Chondrocyte (in vitro differentiated cells): ENCODE data around the gene NFIA. TPM values are rescaled to one million over a fixed set of nuclear protein-coding genes. Genes with fewer than 3 reads are reported as not detected.

Source experiments
- DNase-seq: peaks from one replicate; pipeline ENCODE4 v3.0.0; 2021; ENCODE audit warnings: mixed read lengths, low spot score
- H3K27ac Mint-ChIP-seq: one replicate; pipeline ENCODE4 v1.8.0; 2021; ENCODE audit warnings: mild to moderate bottlenecking, moderate library complexity, mixed read lengths; ENCODE audit not compliant: unreplicated experiment
- H3K27me3 Mint-ChIP-seq: 2 replicates; pipeline ENCODE4 v1.8.0; 2021; ENCODE audit warnings: low read depth, mixed read lengths
- H3K36me3 Mint-ChIP-seq: 2 replicates; pipeline ENCODE4 v1.8.0; 2021; ENCODE audit warnings: low read depth, mixed read lengths
- H3K4me1 Mint-ChIP-seq: 2 replicates; pipeline ENCODE4 v1.8.0; 2021; ENCODE audit warnings: low read depth, mild to moderate bottlenecking, mixed read lengths
- H3K4me3 Mint-ChIP-seq: one replicate; pipeline ENCODE4 v1.8.0; 2021; ENCODE audit warnings: mild to moderate bottlenecking, moderate library complexity, mixed read lengths; ENCODE audit not compliant: unreplicated experiment
- H3K9me3 Mint-ChIP-seq: 2 replicates; pipeline ENCODE4 v1.8.0; 2021; ENCODE audit warnings: low read depth, mixed read lengths
- total RNA-seq: library from RNA; stranded (reverse); gene quantifications from 3 replicates; pipeline ENCODE4 v1.2.1, GENCODE V29; 2021
- TF ChIP-seq, protein P1 (sequence below): fragments of 200-600 bp; sonication (generic); IDR thresholded peaks from 2 replicates; pipeline ENCODE4 v1.5.0; 2021; ENCODE audit warnings: antibody characterized with exemption, mild to moderate bottlenecking, moderate library complexity

NFIA gene
- total RNA-seq, 1 donor from 2014 or later = 43.0 TPM

DNA sequence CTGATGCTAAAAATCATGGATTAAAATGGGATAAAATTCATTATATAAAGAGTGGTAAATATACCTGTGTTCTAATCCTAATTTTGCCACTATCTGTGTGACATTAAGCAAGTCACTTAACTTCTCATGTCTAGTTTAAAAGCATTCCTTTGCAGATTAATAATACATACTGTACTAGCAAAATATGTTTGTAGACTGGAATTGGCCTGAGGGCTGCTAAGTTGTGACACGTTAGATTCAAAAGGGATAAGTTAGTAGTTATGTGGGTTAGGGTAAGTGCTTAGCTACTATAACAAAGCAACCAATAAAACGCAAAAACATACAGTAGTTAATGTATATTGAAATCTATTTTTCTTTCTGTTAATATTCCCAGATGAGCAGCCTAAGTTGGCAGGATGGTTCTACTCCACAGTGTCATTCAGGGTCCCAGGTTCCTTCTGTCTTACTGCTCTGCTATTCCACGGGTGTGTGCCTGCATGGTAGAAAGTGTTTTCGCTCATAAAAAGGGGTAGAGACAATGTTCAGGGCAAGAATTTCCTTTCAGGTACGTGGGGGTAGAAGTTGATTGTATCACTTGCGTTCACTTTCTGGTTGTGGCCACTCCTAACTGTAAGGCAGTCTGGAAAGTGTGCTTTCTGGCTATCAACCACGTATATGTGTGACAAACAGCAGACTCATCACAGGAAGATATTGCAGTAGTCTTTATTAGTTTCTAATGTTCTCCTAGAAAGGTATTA, 239.8 kb downstream of the NFIA start:
- Mint-ChIP-seq H3K36me3 (no peaks in the 10 kb centered on the region), H3K4me3 (no peak overlapping the region), H3K4me1 (peaks cover 34% of the 10 kb centered on the region), H3K27me3 (no peaks in the 10 kb centered on the region), H3K9me3 (peaks cover 3% of the 10 kb centered on the region), H3K27ac (no peak overlapping the region)
- DNase-seq = no peak
- TF ChIP-seq, protein P1, sequence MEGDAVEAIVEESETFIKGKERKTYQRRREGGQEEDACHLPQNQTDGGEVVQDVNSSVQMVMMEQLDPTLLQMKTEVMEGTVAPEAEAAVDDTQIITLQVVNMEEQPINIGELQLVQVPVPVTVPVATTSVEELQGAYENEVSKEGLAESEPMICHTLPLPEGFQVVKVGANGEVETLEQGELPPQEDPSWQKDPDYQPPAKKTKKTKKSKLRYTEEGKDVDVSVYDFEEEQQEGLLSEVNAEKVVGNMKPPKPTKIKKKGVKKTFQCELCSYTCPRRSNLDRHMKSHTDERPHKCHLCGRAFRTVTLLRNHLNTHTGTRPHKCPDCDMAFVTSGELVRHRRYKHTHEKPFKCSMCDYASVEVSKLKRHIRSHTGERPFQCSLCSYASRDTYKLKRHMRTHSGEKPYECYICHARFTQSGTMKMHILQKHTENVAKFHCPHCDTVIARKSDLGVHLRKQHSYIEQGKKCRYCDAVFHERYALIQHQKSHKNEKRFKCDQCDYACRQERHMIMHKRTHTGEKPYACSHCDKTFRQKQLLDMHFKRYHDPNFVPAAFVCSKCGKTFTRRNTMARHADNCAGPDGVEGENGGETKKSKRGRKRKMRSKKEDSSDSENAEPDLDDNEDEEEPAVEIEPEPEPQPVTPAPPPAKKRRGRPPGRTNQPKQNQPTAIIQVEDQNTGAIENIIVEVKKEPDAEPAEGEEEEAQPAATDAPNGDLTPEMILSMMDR = no peak

GRCh38 chr1:61322769-61323168, 240.4 kb downstream of the NFIA start:
- Mint-ChIP-seq H3K4me1 (peaks cover 33% of the 10 kb centered on the region), H3K36me3 (no peaks in the 10 kb centered on the region), H3K4me3 (no peak overlapping the region), H3K27ac (no peak overlapping the region), H3K27me3 (no peaks in the 10 kb centered on the region), H3K9me3 (peaks cover 3% of the 10 kb centered on the region)
- TF ChIP-seq, protein P1 = no peak
- no peak for DNase-seq

DNA sequence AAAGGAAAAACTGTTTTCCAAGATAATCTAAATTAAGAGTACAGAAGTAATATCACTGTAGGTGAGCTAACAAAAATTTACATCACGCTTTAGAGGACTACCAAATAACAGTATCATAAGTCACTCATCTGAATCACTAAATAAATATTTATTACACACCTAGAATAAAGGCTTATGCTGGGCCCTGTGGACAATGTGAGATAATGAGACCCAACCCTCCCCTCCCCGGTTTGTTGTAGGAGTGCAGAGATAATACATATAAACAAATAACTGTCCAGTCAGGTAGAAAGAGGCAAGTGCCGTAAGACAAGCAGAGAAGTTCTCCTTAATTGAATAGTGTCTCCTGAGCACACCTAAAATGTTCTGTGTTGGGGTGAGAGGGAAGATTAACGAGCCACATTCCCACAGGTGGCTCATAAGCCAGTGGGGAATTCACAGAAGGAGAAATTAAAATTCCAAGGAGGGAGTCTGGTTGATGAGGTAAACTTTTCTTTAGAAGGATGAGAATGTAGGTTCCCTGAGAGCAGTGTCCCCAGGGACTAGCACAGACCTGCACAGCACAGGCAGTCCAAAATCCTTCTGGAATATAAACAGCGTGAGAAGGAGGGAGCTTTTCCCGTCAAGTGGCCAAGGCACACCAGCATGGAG, 241.4 kb downstream of the NFIA start:
- Mint-ChIP-seq H3K4me3 (no peak overlapping the region), H3K27me3 (no peaks in the 10 kb centered on the region), H3K9me3 (peaks cover 3% of the 10 kb centered on the region), H3K4me1 (peaks cover 23% of the 10 kb centered on the region), H3K27ac (peak overlapping the region; percentile 9), H3K36me3 (no peaks in the 10 kb centered on the region)
- TF ChIP-seq, protein P1 = no peak
- DNase-seq = no peak

DNA sequence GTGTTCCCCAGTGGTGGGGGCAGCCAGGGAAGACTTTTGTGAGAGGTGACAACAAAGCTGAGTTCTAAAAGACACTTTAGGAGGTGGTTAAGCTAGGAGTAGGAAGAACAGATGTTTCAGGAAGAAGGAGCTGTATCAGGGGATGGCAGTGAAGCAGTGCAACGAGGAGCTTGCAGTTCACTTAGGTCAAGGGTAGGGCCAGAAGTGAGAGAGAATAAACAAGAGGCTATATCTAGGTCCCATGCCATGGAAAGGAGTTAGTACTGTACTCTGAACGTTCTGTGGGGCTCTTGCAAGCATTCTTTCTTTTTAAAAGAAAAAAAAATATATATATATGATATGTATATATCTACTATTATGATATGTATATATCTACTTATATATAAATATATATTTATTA, 244.4 kb downstream of the NFIA start:
- TF ChIP-seq, protein P1 = no peak
- H3K36me3 Mint-ChIP-seq = no peaks in the 10 kb centered on the region
- H3K4me3 Mint-ChIP-seq = no peak overlapping the region
- no peaks in the 10 kb centered on the region for H3K27me3 Mint-ChIP-seq
- peaks cover 3% of the 10 kb centered on the region for H3K9me3 Mint-ChIP-seq
- no peak for DNase-seq
- peaks cover 10% of the 10 kb centered on the region for H3K4me1 Mint-ChIP-seq
- H3K27ac Mint-ChIP-seq = no peak overlapping the region

DNA sequence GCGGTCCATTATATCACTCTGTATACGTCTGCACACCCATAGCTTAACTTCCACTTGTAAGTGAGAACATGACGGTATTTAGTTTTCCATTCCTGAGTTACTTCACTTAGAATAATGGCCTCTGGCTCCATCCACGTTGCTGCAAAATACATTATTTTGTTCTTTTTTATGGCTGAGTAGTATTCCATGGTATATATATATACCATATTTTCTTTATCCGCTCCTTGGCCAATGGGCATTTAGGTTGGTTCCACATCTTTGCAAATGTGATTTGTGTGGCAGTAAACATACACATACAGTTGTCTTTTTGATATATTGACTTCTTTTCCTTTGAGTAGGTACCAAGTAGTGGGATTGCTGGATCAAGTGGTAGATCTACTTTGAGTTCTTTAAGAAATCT, 245.1 kb downstream of the NFIA start:
- H3K27me3 Mint-ChIP-seq = no peaks in the 10 kb centered on the region
- H3K27ac Mint-ChIP-seq = no peak overlapping the region
- peaks cover 10% of the 10 kb centered on the region for H3K4me1 Mint-ChIP-seq
- DNase-seq = no peak
- no peaks in the 10 kb centered on the region for H3K36me3 Mint-ChIP-seq
- no peak overlapping the region for H3K4me3 Mint-ChIP-seq
- TF ChIP-seq, protein P1 = no peak
- no peaks in the 10 kb centered on the region for H3K9me3 Mint-ChIP-seq
